NCI-H446 treated with DMSO at 0.1 percent for 48 hours (cell line): ENCODE measurements around the gene ETFB.

Experiments used
- DNase-seq: peaks from one replicate; lab custom pipeline; 2025; lab: John Stamatoyannopoulos, UW

ETFB gene

GRCh38 chr19:51372649-51373504, 6.7 kb upstream of the ETFB start, which contains the start of gene NKG7:
Gene NKG7, minus strand, starts transcription at chr19:51372654. Its CDS starts 119 bp downstream, at chr19:51372535.
- no peak for DNase-seq

- no peak for DNase-seq
These were observed 5.9 kb upstream of the ETFB start for GRCh38 chr19:51372021-51372648.

GRCh38 chr19:51371186-51371690, 5.0 kb upstream of the ETFB start:
- no peak for DNase-seq

- DNase-seq, result no peak
These were observed 4.0 kb upstream of the ETFB start for GRCh38 chr19:51370230-51370629.

- peak; percentile 4 for DNase-seq
These were observed 2.4 kb upstream of the ETFB start, which contains the start of gene CLDND2 for GRCh38 chr19:51368366-51369282. Gene CLDND2, minus strand, starts transcription at chr19:51369003. Its CDS starts 426 bp downstream, at chr19:51368577.

- DNase-seq, result peak; percentile 92
These were observed 1.6 kb upstream of the ETFB start for GRCh38 chr19:51367565-51368365.

- no peak for DNase-seq
These were observed 1.0 kb upstream of the ETFB start for GRCh38 chr19:51367255-51367564.

GRCh38 chr19:51366389-51367254, 434 bp upstream of the ETFB start:
- DNase-seq, result peak; percentile 94

- DNase-seq, result no peak
These were observed 800 bp downstream of the ETFB start for GRCh38 chr19:51365211-51365964.

GRCh38 chr19:51364200-51365106, 1.7 kb downstream of the ETFB start:
- no peak for DNase-seq

GRCh38 chr19:51361239-51361638, 4.9 kb downstream of the ETFB start:
- no peak for DNase-seq

- DNase-seq, result no peak
These were observed 6.9 kb downstream of the ETFB start for GRCh38 chr19:51359294-51359693.

- DNase-seq, result no peak
These were observed 8.2 kb downstream of the ETFB start for GRCh38 chr19:51357952-51358351.

- no peak for DNase-seq
These were observed 9.9 kb downstream of the ETFB start for GRCh38 chr19:51356159-51356801.

GRCh38 chr19:51354742-51355148, 11.4 kb downstream of the ETFB start:
- no peak for DNase-seq

- no peak for DNase-seq
These were observed 12.0 kb downstream of the ETFB start for GRCh38 chr19:51354103-51354741.

- DNase-seq, result no peak
These were observed 13.3 kb downstream of the ETFB start for GRCh38 chr19:51352783-51353360.
